ENCODE data around the gene SRRM4.

GRCh38 chr12:119024356-119024755, 43.0 kb downstream of the SRRM4 start:
- no peak for TF ChIP-seq CTCF (IDR thresholded peaks at IDR 0.05)
- no peak for TF ChIP-seq POLR2AphosphoS5 (IDR thresholded peaks at IDR 0.05)
- no peak for TF ChIP-seq POLR2A (IDR thresholded peaks at IDR 0.05)
- TF ChIP-seq EP300 (IDR thresholded peaks at IDR 0.05) = no peak
